HCT116 (cell line): ENCODE data around the gene FLOT1.

Experiments used
- CEBPB ChIP-seq: IDR thresholded peaks from 2 replicates; pipeline ENCODE4 v1.6.1; 2012; ENCODE audit warnings: low read depth
- EGR1 ChIP-seq: IDR thresholded peaks from 2 replicates; pipeline ENCODE4 v1.6.1; 2012; ENCODE audit warnings: low read depth
- EZH2 ChIP-seq: fragments of 200-600 bp; sonication (generic); IDR thresholded peaks from 2 replicates; pipeline ENCODE4 v1.6.1; 2017; ENCODE audit warnings: antibody characterized with exemption, mixed run types
- JUND ChIP-seq: IDR thresholded peaks from 2 replicates; pipeline ENCODE4 v1.6.1; 2012
- MAX ChIP-seq: IDR thresholded peaks from 2 replicates; pipeline ENCODE4 v1.6.1; 2012
- POLR2A ChIP-seq: IDR thresholded peaks from 2 replicates; pipeline ENCODE4 v1.7.0; 2011; ENCODE audit warnings: borderline replicate concordance; ENCODE audit not compliant: insufficient read depth, insufficient read length; ENCODE audit errors: extremely low read depth
- POLR2AphosphoS5 ChIP-seq: IDR thresholded peaks from 2 replicates; pipeline ENCODE4 v1.6.1; 2011; ENCODE audit warnings: mild to moderate bottlenecking, low read depth, low read length, moderate library complexity
- SIN3A ChIP-seq: IDR thresholded peaks from 2 replicates; pipeline ENCODE4 v1.6.1; 2012; ENCODE audit warnings: low read depth
- SP1 ChIP-seq: IDR thresholded peaks from 2 replicates; pipeline ENCODE4 v1.6.1; 2012; ENCODE audit warnings: low read depth
- SRF ChIP-seq: IDR thresholded peaks from 2 replicates; pipeline ENCODE4 v1.6.1; 2012; ENCODE audit warnings: low read depth
- YY1 ChIP-seq: IDR thresholded peaks from 2 replicates; pipeline ENCODE4 v1.6.1; 2011; ENCODE audit warnings: low read length, low read depth, moderate library complexity, mild to moderate bottlenecking; ENCODE audit not compliant: insufficient replicate concordance; ENCODE audit errors: extremely low read depth
- ZFX ChIP-seq: fragments of 450-650 bp; IDR thresholded peaks from 2 replicates; pipeline ENCODE4 v1.6.1; 2017
- TF ChIP-seq, protein P1 (sequence below), 3 experiments: fragments of 200-600 bp in 1 of 3; sonication (generic) in 1 of 3; IDR thresholded peaks in 2 of 3; conservative IDR thresholded peaks in 1 of 3; 2 replicates each; pipeline ENCODE4 v1.5.1; 2012 to 2017; ENCODE audit warnings: low read depth in 2 of 3, low read length in 2 of 3, antibody characterized with exemption in 1 of 3, borderline replicate concordance in 1 of 3, control low read depth in 1 of 3, mild to moderate bottlenecking in 1 of 3, mixed read lengths in 1 of 3, mixed run types in 1 of 3, moderate library complexity in 1 of 3; ENCODE audit not compliant: insufficient read depth in 1 of 3

GRCh38 chr6:30744054-30744805, 1.7 kb upstream of the FLOT1 start, which contains the start of gene IER3:
- TF ChIP-seq POLR2A (peak; percentile 100), EZH2 (no peak), EGR1 (no peak), SRF (no peak), YY1 (peak; percentile 67), SIN3A (no peak), POLR2AphosphoS5 (peak; percentile 99), JUND (no peak), MAX (no peak), ZFX (peak; percentile 68), SP1 (no peak), CEBPB (no peak)
- TF ChIP-seq, protein P1, sequence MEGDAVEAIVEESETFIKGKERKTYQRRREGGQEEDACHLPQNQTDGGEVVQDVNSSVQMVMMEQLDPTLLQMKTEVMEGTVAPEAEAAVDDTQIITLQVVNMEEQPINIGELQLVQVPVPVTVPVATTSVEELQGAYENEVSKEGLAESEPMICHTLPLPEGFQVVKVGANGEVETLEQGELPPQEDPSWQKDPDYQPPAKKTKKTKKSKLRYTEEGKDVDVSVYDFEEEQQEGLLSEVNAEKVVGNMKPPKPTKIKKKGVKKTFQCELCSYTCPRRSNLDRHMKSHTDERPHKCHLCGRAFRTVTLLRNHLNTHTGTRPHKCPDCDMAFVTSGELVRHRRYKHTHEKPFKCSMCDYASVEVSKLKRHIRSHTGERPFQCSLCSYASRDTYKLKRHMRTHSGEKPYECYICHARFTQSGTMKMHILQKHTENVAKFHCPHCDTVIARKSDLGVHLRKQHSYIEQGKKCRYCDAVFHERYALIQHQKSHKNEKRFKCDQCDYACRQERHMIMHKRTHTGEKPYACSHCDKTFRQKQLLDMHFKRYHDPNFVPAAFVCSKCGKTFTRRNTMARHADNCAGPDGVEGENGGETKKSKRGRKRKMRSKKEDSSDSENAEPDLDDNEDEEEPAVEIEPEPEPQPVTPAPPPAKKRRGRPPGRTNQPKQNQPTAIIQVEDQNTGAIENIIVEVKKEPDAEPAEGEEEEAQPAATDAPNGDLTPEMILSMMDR (IDR thresholded peaks at IDR 0.05 in 2 of 3, conservative IDR thresholded peaks at IDR 0.05 in 1 of 3; ENCODE audit: borderline replicate concordance in 1 of 3, insufficient read depth in 1 of 3, low read depth in 2 of 3, low read length in 2 of 3): peak in 2 of 3 experiments; percentile 29 to 37; a peak in 3 of 6 replicates
